ENCODE data around the gene CREB3L1. TPM values are rescaled to one million over a fixed set of nuclear protein-coding genes. Genes with fewer than 3 reads are reported as not detected.

The CREB3L1 gene
- total RNA-seq, 4 donors from 2014 or later: 1.3 to 8.7 (median 3.7) TPM

DNA sequence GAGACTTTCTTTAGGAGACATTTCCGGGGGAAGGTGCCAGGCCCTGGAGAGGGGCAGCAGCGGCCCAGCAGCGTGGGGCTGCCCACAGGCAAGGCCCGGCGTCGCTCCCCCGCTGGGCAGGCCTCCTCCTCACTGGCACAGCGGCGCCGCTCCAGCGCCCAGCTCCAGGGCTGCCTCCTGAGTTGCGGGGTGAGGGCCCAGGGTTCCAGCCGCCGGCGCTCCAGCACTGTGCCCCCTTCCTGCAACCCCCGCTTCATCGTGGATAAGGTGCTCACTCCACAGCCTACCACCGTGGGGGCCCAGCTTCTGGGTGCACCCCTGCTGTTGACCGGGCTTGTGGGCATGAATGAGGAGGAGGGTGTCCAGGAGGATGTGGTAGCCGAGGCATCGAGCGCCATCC is 88.8 kb downstream of the CREB3L1 start:
- no peaks in the 10 kb centered on the region for H3K27me3 ChIP-seq
- H3K4me3 ChIP-seq: no peak overlapping the region
- peaks cover 0 to 42% (median 32%) of the 10 kb centered on the region in 4 donors for H3K36me3 ChIP-seq
- WGBS: 87% methylated on average over 13 of the region's 22 CpGs
- TF ChIP-seq CTCF (IDR thresholded peaks at IDR 0.05) (no peak), EP300 (IDR thresholded peaks at IDR 0.05) (no peak), POLR2A (IDR thresholded peaks at IDR 0.05; ENCODE audit: low read depth) (no peak), POLR2AphosphoS5 (IDR thresholded peaks at IDR 0.05) (no peak)
- no peak overlapping the region for H3K27ac ChIP-seq (replicated peaks in 1 of 4)
- no peaks in the 10 kb centered on the region for H3K9me3 ChIP-seq
- H3K4me1 ChIP-seq: peaks cover 41 to 65% (median 52%) of the 10 kb centered on the region in 4 donors
- intact Hi-C loops (cut with DNase I): loop anchor here (2.0 kb wide), 1 partner anchor 13 kb away; no protein-coding TSS in a partner anchor
- DNase-seq (ENCODE audit: extremely low spot score): no peak

DNA sequence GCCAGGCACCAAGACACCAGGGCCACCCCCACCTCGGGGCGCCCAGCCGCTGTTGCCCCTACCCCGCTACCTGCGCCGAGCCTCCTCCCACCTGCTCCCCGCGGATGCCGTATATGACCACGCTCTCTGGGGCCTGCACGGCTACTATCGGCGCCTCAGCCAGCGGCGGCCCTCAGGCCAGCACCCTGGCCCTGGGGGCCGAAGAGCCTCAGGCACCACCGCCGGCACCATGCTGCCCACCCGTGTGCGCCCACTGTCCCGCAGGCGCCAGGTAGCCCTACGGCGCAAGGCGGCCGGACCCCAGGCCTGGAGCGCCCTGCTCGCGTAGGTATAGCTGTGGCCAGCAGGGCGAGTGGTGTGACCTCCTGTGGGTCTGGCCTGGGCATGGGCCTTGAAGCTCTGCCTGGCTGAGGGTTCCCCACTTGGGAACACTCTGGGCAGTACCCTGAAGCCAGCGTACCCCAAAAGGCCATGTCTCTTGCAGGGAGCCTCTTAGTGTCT is 89.2 kb downstream of the CREB3L1 start:
- Histone ChIP-seq H3K27me3 (no peaks in the 10 kb centered on the region), H3K9me3 (no peaks in the 10 kb centered on the region), H3K27ac (replicated peaks in 1 of 4) (peak overlapping the region in 1 of 4 donors; percentile 8), H3K4me3 (no peak overlapping the region), H3K4me1 (peaks cover 37 to 60% (median 47%) of the 10 kb centered on the region in 4 donors), H3K36me3 (peaks cover 0 to 46% (median 37%) of the 10 kb centered on the region in 4 donors)
- TF ChIP-seq EP300 (IDR thresholded peaks at IDR 0.05) (no peak), CTCF (IDR thresholded peaks at IDR 0.05) (no peak), POLR2A (IDR thresholded peaks at IDR 0.05; ENCODE audit: low read depth) (no peak), POLR2AphosphoS5 (IDR thresholded peaks at IDR 0.05) (no peak)
- 93% methylated on average over 19 of the region's 31 CpGs for WGBS
- intact Hi-C loops (cut with DNase I): loop anchor here (2.0 kb wide), 1 partner anchor 14 kb away; no protein-coding TSS in a partner anchor
- no peak for DNase-seq (ENCODE audit: extremely low spot score)

DNA sequence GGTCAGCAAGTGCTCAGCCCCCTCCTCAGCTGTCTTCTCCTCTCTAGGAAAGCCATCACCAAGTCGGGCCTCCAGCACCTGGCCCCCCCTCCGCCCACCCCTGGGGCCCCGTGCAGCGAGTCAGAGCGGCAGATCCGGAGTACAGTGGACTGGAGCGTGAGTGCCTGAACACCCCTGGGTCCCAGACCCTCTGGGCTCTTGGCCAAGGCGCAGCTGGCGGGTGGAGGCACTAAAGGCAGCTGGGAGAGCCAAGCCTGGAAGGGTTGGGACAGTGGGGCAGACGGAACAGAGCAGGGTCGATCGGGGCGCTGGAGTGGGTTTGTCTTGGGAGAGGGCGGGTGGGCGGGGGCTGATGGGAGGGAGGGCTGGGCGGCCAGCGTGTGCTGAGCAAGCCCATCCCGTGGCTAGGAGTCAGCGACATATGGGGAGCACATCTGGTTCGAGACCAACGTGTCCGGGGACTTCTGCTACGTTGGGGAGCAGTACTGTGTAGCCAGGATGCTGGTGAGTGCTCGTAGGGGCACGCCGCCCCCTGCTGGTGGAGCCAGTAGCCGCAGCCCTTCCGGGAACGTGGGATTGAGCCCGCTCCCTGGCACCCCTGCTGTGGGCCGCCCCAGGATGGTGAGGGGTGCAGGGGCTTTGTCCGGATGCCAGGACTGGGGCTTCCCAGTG is 89.9 kb downstream of the CREB3L1 start:
- peaks cover 30 to 53% (median 41%) of the 10 kb centered on the region in 4 donors for H3K4me1 ChIP-seq
- H3K27ac ChIP-seq (replicated peaks in 1 of 4): peak overlapping the region in 2 of 4 donors; percentile 8 to 32
- 9% methylated on average over 16 of the region's 32 CpGs for WGBS
- DNase-seq (ENCODE audit: extremely low spot score): no peak
- H3K9me3 ChIP-seq: no peaks in the 10 kb centered on the region
- peak overlapping the region in 3 of 4 donors; percentile 10 to 22 (median 20) for H3K4me3 ChIP-seq
- peaks cover 0 to 53% (median 43%) of the 10 kb centered on the region in 4 donors for H3K36me3 ChIP-seq
- intact Hi-C loops (cut with DNase I): loop anchor here (2.0 kb wide), 1 partner anchor 15 kb away; no protein-coding TSS in a partner anchor
- peak in 1 of 2 donors; percentile 57 for TF ChIP-seq POLR2AphosphoS5 (IDR thresholded peaks at IDR 0.05)
- no peak for TF ChIP-seq EP300 (IDR thresholded peaks at IDR 0.05)
- peak; percentile 82 to 94 (median 91) for TF ChIP-seq CTCF (IDR thresholded peaks at IDR 0.05)
- TF ChIP-seq POLR2A (IDR thresholded peaks at IDR 0.05; ENCODE audit: low read depth): no peak
- no peaks in the 10 kb centered on the region for H3K27me3 ChIP-seq

- Histone ChIP-seq H3K36me3 (peaks cover 0 to 58% (median 48%) of the 10 kb centered on the region in 4 donors), H3K27me3 (no peaks in the 10 kb centered on the region), H3K27ac (replicated peaks in 1 of 4) (no peak overlapping the region), H3K9me3 (no peaks in the 10 kb centered on the region), H3K4me1 (peaks cover 25 to 48% (median 36%) of the 10 kb centered on the region in 4 donors), H3K4me3 (peak overlapping the region in 1 of 4 donors; percentile 22)
- 86% methylated on average over 7 of the region's 12 CpGs for WGBS
- TF ChIP-seq POLR2A (IDR thresholded peaks at IDR 0.05; ENCODE audit: low read depth) (no peak), EP300 (IDR thresholded peaks at IDR 0.05) (no peak), POLR2AphosphoS5 (IDR thresholded peaks at IDR 0.05) (no peak), CTCF (IDR thresholded peaks at IDR 0.05) (no peak)
- intact Hi-C loops (cut with DNase I): loop anchor here (2.0 kb wide), 1 partner anchor 15 kb away; no protein-coding TSS in a partner anchor
- no peak for DNase-seq (ENCODE audit: extremely low spot score)
Observed at GRCh38 chr11:46367916-46368267, 90.4 kb downstream of the CREB3L1 start.

Measured in esophagus muscularis mucosa (tissue), 4 donors.